AG09309 (cell line): ENCODE measurements around the gene AVP.

Experiments used
- DNase-seq: peaks from one replicate; pipeline ENCODE4 v3.0.0-alpha.2; 2010; ENCODE audit warnings: low read depth
- H3K4me3 ChIP-seq: 2 replicates; pipeline ENCODE4 v1.5.1; 2011; ENCODE audit warnings: mild to moderate bottlenecking, low read depth, low read length, moderate library complexity; ENCODE audit not compliant: control insufficient read depth
- TF ChIP-seq, protein P1 (sequence below): IDR thresholded peaks from 2 replicates; pipeline ENCODE4 v1.5.1; 2011; ENCODE audit warnings: mild to moderate bottlenecking, low read depth, low read length, inconsistent platforms; ENCODE audit not compliant: insufficient read depth, control insufficient read depth; ENCODE audit errors: missing control alignments

AVP gene

DNA sequence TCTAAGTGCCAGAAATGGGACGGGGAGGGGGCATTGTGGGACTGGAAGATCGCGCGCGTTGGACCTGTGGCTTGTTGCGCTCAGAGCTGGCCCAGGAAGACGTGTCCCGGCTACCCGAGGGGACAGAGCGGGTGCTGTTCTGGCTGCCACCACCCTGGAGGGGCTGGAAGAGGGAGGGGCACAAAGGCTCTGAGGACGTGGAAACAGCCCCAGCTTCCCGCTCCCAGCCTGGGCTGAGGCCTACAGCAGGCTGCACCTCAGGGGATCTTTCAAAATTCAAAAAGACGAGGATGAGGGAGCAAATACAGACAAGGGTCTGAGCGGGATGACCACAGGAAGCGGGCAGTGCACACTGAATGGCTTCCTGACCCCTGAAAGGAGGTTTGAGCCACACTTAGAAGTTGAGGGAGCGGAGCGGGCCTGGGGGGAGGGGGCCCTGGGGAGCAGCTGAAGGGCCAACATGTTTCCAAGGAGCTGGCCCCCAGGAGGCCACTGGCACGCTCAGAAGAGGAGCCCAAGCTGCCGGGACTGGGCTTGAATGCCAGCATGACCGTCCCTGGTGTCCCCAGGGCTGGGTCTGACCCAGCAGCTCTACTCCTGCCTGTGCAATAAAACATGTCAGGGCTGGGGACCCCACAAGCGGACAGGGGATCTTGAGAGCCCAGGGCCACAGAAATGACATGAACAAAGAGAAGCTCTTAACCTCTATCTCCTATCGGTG is 11.8 kb downstream of the AVP start:
- no peak overlapping the region for H3K4me3 ChIP-seq
- TF ChIP-seq, protein P1, sequence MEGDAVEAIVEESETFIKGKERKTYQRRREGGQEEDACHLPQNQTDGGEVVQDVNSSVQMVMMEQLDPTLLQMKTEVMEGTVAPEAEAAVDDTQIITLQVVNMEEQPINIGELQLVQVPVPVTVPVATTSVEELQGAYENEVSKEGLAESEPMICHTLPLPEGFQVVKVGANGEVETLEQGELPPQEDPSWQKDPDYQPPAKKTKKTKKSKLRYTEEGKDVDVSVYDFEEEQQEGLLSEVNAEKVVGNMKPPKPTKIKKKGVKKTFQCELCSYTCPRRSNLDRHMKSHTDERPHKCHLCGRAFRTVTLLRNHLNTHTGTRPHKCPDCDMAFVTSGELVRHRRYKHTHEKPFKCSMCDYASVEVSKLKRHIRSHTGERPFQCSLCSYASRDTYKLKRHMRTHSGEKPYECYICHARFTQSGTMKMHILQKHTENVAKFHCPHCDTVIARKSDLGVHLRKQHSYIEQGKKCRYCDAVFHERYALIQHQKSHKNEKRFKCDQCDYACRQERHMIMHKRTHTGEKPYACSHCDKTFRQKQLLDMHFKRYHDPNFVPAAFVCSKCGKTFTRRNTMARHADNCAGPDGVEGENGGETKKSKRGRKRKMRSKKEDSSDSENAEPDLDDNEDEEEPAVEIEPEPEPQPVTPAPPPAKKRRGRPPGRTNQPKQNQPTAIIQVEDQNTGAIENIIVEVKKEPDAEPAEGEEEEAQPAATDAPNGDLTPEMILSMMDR: no peak
- DNase-seq: no peak

DNA sequence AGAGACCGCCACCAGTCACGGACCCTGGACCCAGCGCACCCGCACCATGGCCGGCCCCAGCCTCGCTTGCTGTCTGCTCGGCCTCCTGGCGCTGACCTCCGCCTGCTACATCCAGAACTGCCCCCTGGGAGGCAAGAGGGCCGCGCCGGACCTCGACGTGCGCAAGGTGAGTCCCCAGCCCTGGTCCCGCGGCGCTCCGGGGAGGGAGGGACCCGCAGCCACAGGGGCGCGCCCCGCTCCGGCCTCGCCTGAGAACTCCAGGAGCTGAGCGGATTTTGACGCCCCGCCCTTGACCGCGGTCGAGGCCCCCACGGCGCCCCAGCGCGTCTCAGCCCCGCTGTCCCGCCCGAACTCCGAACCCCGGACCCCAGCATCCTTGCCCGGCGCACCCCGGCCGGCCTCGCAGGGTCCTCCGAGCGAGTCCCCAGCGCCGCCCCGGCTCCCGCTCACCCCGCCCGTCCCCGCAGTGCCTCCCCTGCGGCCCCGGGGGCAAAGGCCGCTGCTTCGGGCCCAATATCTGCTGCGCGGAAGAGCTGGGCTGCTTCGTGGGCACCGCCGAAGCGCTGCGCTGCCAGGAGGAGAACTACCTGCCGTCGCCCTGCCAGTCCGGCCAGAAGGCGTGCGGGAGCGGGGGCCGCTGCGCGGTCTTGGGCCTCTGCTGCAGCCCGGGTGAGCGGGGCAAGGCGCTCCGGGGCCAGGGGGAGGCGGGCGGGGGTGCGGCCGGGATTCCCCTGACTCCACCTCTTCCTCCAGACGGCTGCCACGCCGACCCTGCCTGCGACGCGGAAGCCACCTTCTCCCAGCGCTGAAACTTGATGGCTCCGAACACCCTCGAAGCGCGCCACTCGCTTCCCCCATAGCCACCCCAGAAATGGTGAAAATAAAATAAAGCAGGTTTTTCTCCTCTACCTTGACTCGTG is 12.7 kb downstream of the AVP start, which contains the start of gene OXT:
TSS of gene OXT (plus strand) at position 11 of the 920 bp plus-strand sequence. CDS start at position 47, 36 bp downstream.
- no peak for DNase-seq
- H3K4me3 ChIP-seq: peak within 1 kb of the TSS; percentile 32
- TF ChIP-seq, protein P1: no peak

DNA sequence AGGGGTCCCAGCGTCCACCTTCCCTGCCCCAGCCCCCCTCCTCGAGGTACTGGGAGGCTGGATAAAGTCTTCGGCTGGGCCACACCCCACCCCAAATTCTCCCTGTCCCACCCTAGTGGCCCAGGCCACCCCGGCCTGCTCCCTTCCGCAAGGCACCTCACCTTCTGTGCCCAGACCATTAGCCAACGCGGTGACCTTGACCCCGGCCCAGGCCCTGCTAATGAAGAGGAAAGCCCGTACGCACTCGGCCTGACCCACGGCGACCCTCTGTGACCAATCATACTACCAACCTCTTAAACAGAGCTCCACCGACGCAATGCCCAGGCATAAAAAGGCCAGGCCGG is 13.3 kb downstream of the AVP start:
- H3K4me3 ChIP-seq: peak overlapping the region; percentile 32
- TF ChIP-seq, protein P1: no peak
- DNase-seq: no peak

DNA sequence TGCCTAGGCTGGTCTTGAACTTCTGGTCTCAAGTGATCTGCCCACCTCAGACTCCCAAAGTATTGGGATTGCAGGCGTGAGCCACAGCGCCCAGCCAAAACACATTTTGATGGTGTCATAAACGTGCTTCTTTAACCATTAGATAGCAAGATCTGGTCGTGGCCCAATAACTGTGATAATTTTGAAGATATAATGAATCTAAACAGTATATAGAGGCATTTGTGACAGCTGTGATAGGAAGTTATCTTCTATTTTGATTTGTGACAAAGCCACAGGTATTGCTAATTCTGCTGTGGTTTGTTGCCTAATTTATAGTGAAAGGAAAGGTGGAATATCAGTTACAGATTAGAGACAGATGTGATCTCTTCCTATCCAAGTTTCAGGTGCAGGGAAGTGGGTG is 13.8 kb downstream of the AVP start:
- TF ChIP-seq, protein P1: no peak
- no peak overlapping the region for H3K4me3 ChIP-seq
- no peak for DNase-seq

DNA sequence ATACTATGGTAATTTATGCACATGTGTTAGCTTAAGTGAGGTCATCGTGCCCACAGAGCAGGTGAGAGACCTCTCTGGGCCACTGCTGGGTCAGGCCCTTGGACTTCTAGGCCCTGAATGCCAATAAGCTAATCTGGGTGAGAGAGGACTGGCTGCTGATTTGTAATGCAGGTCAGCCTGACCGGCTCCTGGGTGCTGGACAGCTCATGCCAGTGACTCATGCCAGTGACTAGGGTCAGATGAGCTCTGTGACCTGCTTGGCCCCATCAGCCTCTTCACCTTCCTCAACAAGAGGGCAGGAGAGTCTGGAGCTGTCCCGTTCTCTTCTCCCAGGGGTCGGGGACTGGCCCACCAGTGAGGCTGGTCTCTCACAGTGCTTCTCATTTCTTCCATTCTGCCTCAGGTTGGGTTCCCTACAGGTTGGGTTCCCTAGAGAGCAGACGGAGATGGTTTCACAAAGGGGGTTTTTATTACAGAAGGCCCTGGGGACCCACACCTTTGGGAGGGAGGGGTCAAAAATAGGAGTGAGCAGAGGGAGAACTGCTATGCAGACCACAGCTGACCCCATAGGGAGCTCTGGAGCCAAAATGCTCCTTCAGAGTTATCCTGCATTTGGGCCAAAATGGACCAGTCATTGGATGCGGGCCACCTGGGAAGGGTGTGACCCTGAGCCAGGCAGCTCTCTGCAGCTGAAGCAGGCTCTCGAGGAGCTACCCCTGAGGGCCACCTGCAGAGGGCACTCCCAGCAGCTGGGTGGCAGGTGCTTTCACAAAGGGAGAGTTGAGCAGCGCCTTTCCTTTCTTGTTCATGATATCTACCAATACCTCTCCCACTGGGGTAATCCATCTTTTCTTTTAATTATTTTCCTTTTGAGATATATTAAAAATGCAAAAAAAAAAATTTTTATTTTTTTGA is 15.3 kb downstream of the AVP start:
- DNase-seq: no peak
- TF ChIP-seq, protein P1: no peak
- H3K4me3 ChIP-seq: no peak overlapping the region

DNA sequence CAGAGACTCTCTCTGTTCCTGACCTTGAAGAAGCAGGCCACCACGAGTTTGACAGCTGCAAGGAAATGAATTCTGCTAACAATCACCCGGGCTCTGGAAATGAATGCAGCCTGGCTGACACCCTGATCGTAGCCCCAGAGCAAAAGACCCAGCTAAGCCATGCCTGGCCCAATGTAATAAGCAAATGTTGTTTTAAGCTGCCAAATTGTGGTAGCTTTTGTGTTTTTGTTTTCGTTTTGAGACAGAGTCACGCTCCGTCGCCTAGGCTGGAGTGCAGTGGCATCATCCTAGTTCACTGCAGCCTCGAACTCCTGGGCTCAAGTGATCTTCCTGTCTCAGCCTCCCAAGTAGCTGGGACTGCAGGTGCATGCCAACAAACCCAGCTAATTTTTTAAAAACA is 16.4 kb downstream of the AVP start:
- DNase-seq: no peak
- H3K4me3 ChIP-seq: no peak overlapping the region
- TF ChIP-seq, protein P1: no peak
